NCI-H524 (cell line): ENCODE measurements around the gene AKAIN1.

Experiments used
- DNase-seq, 2 experiments: peaks; one replicate each; lab custom pipeline; 2025; lab: John Stamatoyannopoulos, UW

AKAIN1 gene

DNA sequence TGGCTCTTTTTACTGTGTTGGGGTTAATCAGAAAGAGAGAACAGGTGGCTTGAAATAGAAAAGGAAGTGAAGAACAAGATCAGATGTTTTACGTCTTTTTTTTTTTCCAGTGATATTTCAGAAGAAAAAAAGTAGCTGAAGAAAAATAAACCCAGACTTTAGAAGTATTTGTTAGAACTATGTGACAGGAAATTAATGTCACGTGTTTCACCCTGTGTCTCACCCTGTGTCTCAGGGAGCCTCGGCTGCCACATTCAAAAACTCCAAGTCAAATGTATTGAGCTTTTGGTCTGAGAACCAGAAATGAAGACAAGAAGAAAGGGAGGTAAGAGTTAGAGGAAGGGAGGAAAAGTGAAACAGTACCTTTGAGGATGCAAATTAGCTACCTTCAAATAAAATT, 38.0 kb downstream of the AKAIN1 start:
- no peak for DNase-seq

DNA sequence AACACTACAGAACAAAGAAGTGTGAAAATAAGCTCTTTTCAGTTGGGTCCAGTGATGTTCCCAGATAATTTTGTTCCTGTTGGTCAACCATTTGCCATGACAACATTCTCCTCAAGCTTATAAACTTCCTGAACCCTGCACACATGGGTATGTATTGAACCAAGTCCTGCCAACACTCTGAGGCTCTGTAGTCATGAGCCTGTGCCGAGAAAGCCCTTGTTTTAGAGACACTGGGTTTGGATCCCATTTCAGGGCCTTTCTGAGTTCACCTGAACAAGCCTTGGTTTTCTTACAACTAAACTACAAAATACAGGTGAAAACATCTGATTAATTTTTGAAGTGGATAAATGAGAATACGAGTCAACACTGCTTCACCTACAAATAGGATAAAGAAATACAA, 38.5 kb downstream of the AKAIN1 start:
- DNase-seq = no peak

DNA sequence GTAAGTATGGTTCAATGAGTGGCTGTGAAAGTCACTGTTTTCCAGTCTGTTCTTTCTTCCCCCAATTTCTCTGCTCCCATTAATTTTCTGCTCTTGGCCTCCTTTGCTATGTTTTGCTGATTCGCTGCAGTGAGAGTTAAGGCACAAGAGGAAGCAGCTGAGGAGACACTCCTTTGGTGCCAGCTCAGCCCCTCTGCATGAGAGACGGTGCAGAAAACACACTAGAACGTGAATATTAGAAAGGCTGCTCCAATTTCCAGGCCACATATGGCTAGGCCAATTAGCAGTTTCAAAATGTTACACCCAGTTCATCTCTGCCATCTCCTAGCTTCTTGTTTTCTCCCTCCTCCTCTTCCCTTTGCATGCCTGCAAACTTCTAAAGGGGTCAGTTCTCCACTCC, 38.9 kb downstream of the AKAIN1 start:
- DNase-seq = peak in 1 of 2 experiments; percentile 24

DNA sequence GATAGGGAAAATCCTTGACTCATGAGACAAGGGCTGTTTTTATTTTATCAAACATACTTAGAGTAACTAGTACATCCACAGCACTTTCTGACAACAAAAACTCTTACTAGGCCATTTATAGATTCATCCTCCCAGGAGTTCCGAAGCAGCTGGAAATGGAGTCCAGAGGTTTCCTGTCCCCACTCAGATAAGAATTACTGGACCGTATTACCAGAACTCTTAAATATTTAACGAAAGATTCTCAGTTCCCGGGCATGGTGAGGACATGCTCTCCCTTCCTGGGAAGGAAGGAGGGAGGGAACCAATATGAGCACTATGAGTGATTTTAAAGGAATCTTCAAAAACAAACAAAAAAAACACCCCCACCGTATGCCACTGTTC, 41.2 kb downstream of the AKAIN1 start:
- DNase-seq = no peak

DNA sequence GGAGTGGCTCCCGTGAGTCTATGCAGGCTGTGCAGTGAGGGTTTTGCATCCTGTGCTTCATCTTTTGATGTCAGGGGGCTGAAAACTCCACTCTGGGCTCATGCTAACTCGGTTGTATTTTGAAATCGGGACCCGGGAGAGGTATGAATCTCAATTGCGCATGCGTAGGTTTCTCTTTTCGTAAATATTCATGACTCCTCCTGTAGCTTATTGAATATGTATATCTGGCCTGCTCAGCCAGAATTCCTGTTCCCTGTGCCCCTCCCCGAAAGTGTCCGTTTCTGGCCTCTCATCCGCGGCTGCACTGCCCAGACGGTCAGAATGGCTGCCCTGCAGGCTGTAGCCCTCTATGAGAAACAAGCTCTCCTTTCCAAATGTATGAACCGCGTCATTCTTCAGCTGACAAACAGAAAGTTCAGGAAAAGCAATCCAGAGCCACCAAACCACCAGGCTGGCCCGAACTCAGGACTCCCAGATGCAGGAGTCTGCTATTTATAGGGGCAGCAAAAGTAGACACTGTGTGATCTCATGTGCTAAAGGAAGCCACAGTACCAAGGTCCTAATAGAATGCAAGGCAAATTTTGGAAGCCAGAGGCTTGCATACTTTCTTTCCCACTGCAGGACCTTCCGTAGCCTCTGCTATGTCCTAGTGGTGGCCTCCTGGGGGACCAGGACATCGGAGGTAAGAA, 41.7 kb downstream of the AKAIN1 start:
- DNase-seq = no peak

DNA sequence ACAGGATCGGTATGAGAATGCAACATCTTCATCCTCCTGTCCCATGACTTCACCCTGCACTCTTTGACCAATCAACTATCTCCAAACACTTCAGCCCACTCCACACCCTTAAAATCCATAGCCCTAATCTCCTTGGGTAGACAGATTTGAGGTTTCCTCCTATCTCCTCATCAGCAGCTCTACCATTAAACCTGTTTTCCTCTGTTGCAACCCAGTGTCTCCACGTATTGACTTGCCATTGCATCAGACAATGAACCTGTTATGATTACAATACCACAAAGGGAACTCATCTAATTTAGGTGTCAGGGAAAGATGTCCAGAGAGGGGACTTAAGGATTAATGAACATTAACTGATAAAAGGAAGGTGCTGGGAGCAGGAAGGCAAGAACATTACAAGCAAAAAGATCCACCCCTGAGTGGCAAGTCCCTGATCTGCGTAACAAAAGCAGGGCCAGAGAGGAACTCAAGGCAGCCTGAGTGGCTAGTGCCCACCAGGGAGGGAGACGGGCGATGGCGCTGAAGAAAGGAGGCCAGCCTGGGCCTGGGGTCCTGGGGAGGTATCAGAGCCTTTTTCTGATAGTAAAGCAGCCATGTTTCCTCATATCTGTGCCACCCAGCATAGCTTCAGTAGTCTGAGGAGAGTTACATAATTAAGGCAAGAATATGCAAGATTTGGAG, 44.6 kb downstream of the AKAIN1 start:
- no peak for DNase-seq

DNA sequence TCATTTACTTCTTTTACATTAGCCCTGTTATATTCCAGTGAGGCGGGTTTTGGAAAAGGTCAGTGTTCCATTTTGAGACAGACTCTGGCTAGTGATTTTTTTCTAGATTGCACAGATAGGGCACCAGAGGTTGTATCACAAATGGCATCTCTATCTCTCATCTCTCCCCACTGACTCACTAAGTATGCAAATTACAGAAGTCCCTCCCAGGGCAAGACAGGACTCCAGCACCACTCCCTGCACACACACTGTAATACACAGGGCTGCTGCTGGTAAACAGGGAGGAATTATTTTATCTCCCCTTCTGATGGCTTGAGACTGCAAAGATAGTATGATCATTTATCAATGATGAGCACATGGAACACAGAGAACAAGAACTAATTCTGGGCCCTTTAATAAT, 46.2 kb downstream of the AKAIN1 start:
- DNase-seq = no peak

DNA sequence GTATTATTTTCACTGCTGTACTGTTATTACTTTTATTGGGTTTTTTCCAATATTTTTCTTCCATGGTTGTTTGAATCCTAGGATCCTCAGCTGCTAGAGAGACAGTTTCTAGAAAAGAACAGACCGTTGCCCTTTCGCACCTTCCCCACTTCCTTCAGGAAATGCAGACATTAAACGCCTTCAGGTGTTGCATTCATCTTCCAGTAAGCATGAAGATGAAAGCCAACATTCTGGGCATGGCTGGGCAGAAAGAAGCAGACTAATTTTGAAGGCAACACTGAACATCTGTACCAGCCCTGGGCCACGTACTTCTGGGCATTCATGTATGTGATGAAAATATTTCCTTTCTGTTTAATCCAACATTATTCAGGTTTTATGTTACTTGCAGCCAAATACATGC, 51.0 kb downstream of the AKAIN1 start:
- no peak for DNase-seq

DNA sequence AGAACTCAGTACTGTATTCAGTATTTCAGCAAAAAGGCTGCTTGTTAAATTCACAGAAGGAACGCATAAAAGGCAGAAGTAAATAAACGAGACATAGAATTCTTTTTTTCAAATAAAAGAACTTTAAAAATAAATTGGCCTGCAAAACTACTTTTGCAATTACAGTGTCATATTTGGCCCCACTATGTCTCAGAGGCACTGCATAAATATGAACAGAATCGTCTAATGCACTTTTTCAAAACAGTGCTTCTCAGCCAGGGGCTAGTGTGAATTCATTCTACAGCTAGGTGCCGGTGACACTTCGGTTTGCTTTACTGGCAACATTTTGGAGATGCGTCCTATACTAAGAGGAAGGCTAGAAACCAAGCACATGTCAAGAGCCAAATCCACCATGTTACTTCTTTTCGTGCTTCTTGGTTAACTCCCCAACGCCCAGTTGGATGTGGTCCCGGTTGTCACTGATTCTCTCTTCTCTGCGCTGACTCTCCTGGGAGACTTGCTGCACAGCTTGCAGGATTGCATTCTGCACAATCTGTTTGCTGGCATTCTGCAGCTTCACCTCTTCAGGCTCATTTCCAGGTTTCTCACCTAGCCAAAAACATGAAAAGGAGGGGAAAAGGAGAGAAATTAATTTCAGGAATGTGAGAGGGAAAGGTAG, 51.8 kb downstream of the AKAIN1 start:
- DNase-seq = no peak

DNA sequence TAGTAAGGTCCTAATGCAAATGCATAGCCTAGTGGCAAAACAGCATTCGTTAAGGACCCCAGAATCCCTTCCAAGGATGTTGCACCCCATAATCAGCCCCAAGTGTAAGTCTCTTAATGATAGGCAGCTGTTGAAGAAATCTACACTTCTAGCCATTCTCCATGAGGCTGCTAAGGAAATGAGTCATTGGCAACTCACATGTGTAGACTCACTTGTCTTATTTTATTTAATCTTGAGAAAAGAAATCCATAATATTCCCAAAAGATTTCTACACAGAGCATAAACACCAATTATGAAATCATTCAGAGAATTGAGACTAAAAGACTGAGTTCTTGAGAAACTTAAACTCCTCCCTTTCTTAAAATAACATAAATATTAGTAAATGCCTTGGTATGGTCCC, 52.4 kb downstream of the AKAIN1 start:
- no peak for DNase-seq

DNA sequence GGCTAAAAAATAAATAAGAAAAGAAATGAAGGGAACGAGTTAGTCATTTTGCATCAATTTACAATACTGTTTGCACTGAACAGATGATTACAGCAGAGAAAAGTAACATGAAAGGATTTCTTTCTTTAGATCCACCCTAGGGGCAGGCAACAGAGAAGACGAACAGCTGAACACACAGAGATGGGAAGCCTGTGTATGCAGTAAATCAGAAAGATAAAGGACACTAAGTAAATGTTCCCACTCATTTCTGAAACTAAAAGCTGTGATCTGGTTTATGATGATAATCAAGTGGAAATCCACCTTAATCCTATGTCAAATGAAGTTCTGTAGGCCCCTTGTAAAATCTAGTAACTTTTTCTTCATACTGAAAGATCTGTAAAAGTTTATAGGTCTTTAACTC, 54.2 kb downstream of the AKAIN1 start:
- DNase-seq = no peak

DNA sequence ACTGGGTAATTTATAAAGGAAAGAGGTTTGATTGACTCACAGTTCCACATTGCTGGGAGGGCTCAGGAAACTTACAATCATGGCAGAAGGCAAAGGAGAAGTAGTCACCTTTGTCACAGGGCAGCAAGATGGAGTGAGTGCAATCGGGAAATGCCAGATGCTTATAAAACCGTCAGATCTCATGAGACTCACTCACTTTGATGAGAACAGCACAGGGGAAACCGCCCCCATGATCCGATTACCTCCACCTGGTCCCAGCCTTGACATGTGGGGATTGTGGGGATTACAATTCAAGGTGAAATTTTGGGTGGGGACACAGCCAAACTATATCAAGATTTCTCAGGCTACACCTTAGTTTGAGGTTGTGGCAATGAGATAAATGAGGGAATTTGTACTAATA, 54.9 kb downstream of the AKAIN1 start:
- peak; percentile 5 to 54 for DNase-seq

DNA sequence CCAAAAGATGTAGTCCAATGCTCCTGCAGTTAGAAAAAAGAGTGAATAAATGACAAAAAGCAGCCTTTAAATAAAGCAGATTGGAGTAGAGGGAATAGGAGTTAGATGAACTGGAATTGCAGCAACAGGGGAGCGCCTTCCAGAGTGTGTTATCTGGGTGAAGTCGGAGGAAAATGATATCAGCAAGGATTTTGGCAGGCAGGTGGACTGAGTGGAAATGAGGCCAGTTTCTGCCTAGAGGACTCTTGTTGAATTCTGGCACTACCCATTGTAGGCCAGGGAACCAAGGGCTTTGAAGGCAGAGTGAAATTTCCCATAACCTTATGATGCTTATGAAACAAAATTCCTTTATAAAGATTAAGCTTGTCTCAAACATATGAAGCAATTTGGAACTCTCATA, 59.8 kb downstream of the AKAIN1 start:
- DNase-seq = no peak

DNA sequence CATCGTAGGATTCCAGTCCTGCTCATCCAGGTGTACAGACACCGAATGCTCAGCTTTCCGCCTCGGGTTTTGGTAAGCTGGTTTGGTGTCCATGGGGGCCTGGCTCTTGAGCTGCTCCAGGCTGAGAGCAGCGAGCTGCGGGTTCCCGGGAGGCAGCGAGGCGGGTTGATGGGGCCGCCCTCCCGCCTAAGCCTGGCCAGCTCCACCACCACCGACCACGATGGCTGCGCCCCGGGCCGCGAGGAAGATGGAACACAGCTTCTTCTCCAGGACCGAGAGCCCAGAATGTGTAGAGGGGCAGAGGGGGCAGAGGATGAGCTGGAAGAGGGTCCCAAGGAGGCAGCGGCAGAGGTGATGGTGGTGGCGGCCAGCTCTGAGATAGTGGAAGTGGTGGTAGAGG, 64.1 kb downstream of the AKAIN1 start:
- DNase-seq = no peak

DNA sequence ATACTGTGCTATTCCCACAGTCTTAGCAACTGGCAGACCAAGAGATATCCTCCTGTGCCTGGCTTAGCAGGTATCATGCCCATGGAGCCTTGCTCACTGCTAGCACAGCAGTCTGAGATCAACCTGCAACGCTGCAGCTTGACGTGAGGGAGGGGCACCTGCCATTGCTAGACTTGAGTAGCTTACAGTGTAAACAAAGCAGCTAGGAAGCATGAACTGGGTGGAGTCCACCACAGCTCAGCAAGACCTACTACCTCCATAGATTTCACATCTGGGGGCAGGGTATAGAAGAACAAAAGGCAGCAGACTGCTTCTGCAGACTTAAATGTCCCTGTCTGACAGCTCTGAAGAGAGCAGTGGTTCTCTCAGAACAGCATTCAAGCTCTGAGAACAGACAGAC, 74.8 kb downstream of the AKAIN1 start:
- no peak for DNase-seq

DNA sequence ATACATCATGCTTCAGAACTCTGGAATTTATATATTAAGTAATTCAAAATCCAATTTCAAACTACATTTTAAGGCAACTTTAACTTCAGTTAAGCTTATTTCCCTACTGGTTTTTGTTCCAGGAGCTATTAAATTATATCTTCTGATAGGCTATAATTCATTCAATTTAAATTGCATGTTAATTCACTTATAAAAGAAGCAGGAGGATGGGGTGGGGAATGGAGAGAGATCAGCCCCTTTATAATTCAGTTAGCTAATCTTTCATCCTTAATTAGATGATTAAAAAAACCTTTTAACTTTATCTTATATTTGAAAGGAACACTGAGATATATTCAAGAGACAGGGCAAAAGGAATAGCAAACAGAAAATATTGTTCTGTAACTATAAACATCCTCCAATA, 86.8 kb downstream of the AKAIN1 start:
- no peak for DNase-seq

DNA sequence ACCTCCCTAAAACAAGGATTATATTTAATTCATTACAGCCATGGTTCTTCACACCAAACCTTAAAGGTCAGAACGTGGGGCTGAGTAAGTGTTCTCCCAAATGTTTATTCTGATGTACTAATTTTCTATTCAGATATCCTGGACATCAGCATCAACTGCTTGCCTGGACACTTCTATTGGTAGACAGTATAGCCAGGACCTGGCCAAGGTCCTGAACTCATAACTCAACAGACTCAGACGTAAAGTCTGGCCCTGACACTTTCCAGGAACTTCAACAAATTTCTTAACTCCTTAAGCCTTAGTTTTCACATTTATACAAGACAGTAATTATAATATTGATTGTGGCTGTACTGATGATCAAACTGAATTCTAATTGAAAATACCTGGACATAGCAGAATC, 89.1 kb downstream of the AKAIN1 start:
- DNase-seq = no peak

DNA sequence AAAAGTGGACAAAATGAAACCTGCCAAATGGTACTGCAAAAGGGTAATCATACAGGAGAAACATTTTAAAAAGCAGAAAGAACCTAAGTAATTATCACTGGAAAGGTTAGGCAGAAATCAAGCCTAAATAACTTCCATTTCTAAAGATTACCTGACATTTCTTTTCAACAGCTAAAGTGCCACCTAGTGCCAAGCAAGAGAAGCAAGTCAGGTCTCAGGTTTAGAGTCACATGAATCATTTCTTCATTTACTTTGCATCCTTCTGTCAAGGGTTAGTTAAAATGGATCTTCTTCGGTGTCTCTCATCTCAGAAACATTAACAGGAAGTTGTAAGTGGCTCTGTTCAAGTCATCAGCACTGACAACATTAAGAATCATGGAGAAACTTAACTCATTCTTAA, 90.3 kb downstream of the AKAIN1 start:
- peak in 1 of 2 experiments; percentile 14 for DNase-seq

DNA sequence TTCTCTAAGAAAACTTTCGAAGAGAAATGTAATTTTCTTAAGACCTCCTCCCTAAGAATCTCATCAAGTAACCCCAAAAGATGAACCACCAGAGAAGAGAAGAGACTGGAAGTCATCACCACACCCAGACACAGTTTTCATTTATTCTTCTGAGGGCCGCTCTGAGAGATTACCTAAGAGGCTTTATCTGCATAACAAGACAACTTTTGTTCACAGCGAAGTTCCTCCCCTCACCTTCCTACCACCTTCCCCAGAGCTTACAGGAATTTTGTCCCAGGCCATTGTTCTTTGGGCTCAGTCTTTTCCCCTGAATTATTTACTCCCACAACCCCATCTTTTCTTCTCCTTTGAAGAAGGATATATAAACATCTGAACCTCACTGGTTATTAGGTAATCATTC, 92.8 kb downstream of the AKAIN1 start:
- DNase-seq = no peak

DNA sequence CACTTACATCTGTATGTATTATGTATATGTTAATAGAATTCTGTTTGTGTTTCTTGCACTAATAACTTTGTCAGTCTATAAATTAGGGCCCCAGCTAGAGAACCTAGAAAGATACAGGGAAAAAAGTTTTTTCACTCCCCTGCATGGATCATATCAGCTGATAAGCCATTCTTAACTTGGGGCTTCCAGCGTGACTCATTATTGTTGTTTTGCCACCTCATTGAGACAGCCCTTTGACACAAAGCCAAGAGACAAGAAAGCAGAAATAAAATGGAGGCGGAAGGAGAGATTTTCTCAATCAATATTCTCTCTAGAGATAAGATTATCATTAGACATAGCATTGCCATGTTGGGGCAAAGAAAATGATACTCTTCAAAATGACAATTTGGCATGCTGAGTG, 93.4 kb downstream of the AKAIN1 start:
- no peak for DNase-seq

DNA sequence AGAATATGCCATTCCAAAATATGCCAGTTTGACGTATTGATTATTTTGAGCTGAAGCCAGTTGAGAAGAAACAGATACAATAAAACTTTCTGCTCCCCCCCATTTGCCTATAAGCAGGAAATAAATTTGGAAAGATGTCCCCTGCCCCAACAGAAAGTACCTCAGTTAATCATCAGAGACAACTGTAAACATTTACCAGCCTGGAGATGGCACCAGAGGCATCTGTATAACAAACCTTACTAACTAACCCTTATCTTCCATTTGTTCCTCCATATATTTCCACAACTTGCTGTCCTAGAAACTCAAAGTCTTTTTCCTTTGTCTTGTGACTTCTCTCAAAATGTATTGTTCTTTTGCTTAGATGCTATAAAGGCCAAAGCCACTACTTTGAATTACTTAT, 93.8 kb downstream of the AKAIN1 start:
- peak in 1 of 2 experiments; percentile 8 for DNase-seq

DNA sequence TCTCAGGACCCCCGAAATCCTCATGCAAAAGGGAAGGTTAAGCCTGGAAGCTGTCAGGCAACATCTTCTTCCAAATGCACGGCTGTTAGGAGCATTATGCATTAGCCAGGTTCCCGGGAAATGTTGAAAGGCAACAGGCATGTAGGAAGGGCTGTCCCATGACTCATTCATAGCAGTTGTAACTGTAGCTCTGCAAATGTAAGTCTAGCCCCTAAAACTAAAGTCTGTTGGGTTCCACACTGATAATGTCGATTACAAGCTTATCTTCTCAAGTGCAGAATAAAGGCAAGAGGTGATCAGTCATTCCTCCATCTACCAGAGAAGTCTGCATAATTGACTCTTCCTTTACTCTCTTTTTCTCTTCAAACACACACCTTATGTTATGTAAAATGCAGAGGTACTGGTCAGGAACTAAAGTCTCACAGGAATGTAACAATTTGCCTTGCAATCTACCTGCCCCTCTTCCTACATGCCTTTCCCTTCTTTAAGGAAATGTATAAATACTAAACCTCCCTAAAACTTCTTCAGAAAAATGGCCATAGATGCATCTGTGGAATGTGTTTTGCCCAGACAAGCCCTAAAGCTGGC, 99.8 kb downstream of the AKAIN1 start:
- no peak for DNase-seq

DNA sequence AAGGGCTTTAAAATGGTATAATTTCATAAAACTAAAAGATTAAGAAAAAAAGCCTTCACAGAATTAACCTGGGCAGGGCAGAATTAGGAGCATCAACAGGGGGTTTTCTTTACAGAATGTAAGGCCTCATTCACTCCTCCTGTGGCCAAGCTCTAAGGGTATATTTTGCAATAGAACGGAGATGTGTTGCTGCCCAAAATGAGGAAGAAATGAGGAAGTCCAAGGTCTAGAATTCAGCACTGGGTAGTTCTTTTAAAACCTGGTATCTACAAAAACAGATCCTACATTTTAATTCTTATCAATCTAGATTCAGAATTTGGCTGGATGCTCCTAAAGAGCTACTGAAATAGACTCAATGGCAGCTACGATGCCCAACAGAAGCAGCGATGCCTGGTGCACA, 101.8 kb downstream of the AKAIN1 start:
- no peak for DNase-seq
